Subcutaneous preadipocyte (primary cell): ENCODE data around the gene OR6Y1. TPM values are rescaled to one million over a fixed set of nuclear protein-coding genes. Genes with fewer than 3 reads are reported as not detected.

Source experiments
- total RNA-seq: library from RNA; depleted of rRNA; stranded (reverse); fragments of >200 nt; gene quantifications from 2 replicates; pipeline ENCODE4 v1.2.3, GENCODE V29; 2012

OR6Y1 gene
- not detected in 2 replicates for total RNA-seq

GRCh38 chr1:158554352-158554751 lies at the start of gene OR6Y1:
Gene OR6Y1, minus strand, starts transcription at chr1:158554405. Its CDS starts 6,300 bp downstream, at chr1:158548105.

GRCh38 chr1:158579733-158580132 lies 25.5 kb upstream of the OR6Y1 start, which contains the start of gene OR10X1:
Gene OR10X1, minus strand, starts transcription at chr1:158579899. Its CDS starts 0 bp downstream, at chr1:158579899.

GRCh38 chr1:158570480-158570879 lies 16.3 kb upstream of the OR6Y1 start, which contains the start of gene OR6P1:
Gene OR6P1, minus strand, starts transcription at chr1:158570580. Its CDS starts 6,976 bp downstream, at chr1:158563604.

Other genes with a start within 250 kb of the OR6Y1 start
- gene CD1B, start 222.9 kb downstream of the OR6Y1 start, total RNA-seq = not detected in 2 replicates
- gene CD1E, start 200.5 kb downstream of the OR6Y1 start, total RNA-seq = not detected in 2 replicates
- not detected in 2 replicates for gene OR10T2, start 154.9 kb downstream of the OR6Y1 start, total RNA-seq
- not detected in 2 replicates for gene OR10K2, start 128.2 kb downstream of the OR6Y1 start, total RNA-seq
- gene OR10K1, start 92.6 kb downstream of the OR6Y1 start, total RNA-seq = not detected in 2 replicates
- not detected in 2 replicates for gene OR10R2, start 82.2 kb downstream of the OR6Y1 start, total RNA-seq
- gene OR6P1, start 16.2 kb upstream of the OR6Y1 start, total RNA-seq = not detected in 2 replicates
- gene OR10X1, start 25.5 kb upstream of the OR6Y1 start, total RNA-seq = not detected in 2 replicates
- not detected in 2 replicates for gene OR10Z1, start 50.9 kb upstream of the OR6Y1 start, total RNA-seq
- under 0.01 TPM in 1 of 2 replicates, not detected in the other for gene SPTA1, start 132.3 kb upstream of the OR6Y1 start, total RNA-seq
- not detected in 2 replicates for gene OR6K2, start 146.2 kb upstream of the OR6Y1 start, total RNA-seq
- gene OR6K3, start 166.3 kb upstream of the OR6Y1 start, total RNA-seq = not detected in 2 replicates
- gene OR6K6, start 200.3 kb upstream of the OR6Y1 start, total RNA-seq = not detected in 2 replicates
- not detected in 2 replicates for gene OR6N1, start 217.8 kb upstream of the OR6Y1 start, total RNA-seq
- not detected in 2 replicates for gene OR6N2, start 226.8 kb upstream of the OR6Y1 start, total RNA-seq